Esophagus muscularis mucosa (tissue), 4 donors: ENCODE data around the gene RHBDD1.

Experiments
- CTCF ChIP-seq, 3 experiments: fragments of 200-600 bp in 2 of 3; fragments of 450-650 bp in 1 of 3; sonication (generic) in 2 of 3; IDR thresholded peaks; one replicate each; pipeline ENCODE4 v1.5.1; 2017 to 2019; ENCODE audit warnings: antibody characterized with exemption in 3 of 3, mild to moderate bottlenecking in 2 of 3, moderate library complexity in 1 of 3
- EP300 ChIP-seq: sonication (generic); formaldehyde crosslinking; IDR thresholded peaks from one replicate; pipeline ENCODE4 v1.6.1; 2017; ENCODE audit warnings: antibody characterized with exemption
- POLR2A ChIP-seq: fragments of 450-650 bp; IDR thresholded peaks from one replicate; pipeline ENCODE4 v1.6.1; 2017; ENCODE audit warnings: antibody characterized with exemption, moderate library complexity, mild to moderate bottlenecking, low read depth
- POLR2AphosphoS5 ChIP-seq, 2 donors: sonication (generic); formaldehyde crosslinking; IDR thresholded peaks; one replicate each; pipeline ENCODE4 v1.6.1; 2017; ENCODE audit warnings: antibody characterized with exemption in 2 of 2

GRCh38 chr2:226837334-226837733 lies 1.5 kb downstream of the RHBDD1 start:
- no peak for TF ChIP-seq POLR2A
- no peak for TF ChIP-seq CTCF (IDR thresholded peaks at IDR 0.05)
- no peak for TF ChIP-seq EP300
- TF ChIP-seq POLR2AphosphoS5 (IDR thresholded peaks at IDR 0.05): no peak
